Stimulated activated CD8-positive, alpha-beta memory T cell treated with anti-CD3 and anti-CD28 coated beads, Interleukin-4, amount 100 ng/mL, for 24 hours (primary cell): ENCODE measurements around the gene CAMKMT.
"Not testable (repeated sequence)": the region's sequence is repeated elsewhere in the genome, so short reads cannot be mapped to it uniquely, and the experiment has no call there.

Experiments
- DNase-seq: peaks from one replicate; pipeline ENCODE4 v3.0.0-alpha.2; 2020; ENCODE audit warnings: low read depth

The CAMKMT gene

DNA sequence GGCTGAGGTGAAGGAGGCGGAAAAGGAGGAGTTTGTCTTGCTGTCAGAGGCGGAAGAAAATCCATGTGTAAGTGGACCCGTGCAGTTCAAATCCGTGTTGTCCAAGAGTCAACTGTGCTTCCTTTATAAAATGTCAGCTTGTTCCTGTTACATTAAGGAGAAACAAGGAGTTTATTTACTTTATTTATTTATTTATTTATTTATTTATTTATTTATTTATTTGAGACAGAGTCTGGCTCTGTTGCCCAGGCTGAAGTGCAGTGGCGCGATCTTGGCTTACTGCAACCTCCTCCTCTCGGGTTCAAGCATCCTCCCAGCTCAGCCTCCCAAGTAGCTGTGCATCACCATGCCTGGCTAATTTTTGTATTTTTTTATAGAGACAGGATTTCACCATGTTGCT is 143.9 kb downstream of the CAMKMT start:
- DNase-seq: not testable (repeated sequence)

DNA sequence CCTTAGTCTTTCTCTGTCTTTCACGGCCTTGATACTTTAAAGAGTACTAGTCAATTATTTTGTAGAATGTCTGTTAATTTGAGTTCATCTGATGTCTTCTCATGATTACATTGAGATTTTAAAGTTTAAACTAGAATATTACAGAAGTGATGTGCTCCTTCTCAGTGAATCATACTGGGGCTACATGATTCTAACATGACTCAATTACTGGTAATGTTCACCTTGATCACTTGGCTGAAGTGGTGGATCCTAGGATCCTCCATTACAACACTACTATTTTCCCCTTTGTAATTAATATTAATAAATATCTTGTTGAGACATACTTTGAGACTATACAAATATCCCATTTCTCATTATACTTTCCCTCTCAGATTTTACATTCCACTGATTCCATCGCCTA is 148.5 kb downstream of the CAMKMT start:
- no peak for DNase-seq

DNA sequence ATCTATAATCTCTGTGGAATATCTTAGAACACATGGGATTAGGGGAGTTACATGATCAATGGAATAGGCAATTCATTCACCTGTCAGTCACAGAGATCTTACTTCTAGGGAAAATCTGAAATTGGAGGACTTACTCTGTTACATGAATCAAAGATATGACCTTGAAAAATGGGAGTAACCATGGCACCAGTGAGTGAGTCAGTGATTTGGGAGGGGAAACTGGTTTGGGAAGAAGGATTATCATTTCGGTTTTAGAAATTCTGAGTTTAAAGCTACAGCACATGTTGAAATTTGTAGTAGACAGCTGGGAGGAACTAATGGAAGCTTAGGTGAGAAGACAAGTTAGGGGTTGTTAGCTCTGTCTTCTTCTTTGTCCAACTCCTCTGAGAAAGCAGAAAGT is 153.7 kb downstream of the CAMKMT start:
- DNase-seq: no peak

DNA sequence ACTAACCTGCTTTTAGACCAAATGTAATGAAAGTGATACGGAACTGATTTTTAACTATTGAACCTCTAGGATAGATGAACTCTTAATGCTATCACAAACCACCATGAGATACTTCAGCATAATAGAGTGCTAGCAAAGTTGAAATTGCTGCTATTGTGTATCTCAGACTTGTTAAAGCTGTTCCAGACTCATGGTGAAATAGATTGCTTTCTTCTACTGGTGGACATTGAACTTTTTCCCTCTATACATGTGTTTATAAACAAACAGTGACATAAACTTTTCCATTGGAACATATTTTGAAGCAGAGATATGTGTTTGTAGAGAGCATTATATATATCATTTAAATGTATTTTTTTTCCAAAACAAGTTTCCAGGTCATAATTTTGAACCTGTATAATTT is 157.3 kb downstream of the CAMKMT start:
- DNase-seq: no peak

DNA sequence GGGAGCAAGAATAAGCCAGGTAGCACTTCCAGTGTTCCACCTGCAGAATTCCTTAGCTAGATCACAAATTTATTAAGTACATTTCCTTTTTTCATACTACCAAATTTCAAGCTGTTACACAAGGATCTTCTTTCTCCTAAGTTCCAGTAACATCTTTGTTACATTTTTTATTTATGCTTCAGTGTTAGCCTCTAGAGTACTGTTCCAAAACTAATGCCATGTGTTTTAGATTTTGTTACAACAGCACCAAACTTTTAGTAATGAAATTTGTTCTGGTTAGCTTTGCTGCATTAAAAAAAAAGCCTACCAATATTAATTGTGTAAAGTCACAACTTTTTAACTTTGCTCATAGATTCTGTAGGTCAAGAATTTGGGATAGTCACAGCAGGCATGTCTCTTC is 161.1 kb downstream of the CAMKMT start:
- no peak for DNase-seq

DNA sequence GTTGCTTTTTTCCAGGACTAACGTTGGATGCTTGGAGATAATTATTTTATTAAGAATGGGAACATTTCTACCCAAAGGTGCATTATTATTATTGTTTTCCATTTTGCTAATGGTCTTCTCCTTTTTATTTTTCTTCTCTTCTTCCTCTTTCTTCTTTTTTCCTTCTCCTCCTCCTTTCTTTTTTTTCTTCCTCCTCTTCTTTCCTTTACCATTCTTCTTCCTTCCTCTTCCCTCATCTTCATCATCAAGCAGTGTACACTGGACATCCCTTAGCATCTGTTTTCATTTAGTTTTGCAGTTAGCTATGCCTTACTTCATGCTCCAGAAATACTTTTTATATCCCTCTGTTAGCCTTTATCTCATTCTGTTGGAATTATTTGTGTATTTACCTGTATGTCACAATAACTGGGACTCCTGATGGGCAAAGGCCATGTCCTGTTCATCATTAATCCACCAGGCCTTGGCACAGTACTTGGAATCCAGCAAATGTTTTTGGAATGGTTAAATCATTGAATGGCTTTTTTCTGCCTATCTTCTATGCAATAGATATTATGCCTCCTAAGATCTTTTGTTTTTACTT is 162.7 kb downstream of the CAMKMT start:
- no peak for DNase-seq

DNA sequence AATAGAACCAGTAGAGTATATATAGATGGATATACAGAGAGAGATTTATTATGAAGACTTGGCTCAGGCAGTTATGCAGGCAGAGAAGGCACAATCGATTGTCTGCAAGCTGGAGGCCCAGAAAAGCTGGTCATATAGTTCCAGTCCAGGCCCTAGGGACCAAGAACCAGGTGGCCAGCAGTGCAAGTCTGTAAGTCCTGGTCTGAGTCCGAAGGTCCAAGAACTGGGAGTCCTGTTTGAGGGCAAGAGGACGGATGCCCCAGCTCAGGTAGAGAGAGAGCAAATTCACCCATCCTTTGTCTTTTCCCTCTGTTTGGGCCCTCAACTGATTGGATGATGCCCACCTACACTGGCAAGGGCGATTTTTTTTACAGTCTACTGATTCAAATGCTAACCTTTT is 164.6 kb downstream of the CAMKMT start:
- DNase-seq: no peak

DNA sequence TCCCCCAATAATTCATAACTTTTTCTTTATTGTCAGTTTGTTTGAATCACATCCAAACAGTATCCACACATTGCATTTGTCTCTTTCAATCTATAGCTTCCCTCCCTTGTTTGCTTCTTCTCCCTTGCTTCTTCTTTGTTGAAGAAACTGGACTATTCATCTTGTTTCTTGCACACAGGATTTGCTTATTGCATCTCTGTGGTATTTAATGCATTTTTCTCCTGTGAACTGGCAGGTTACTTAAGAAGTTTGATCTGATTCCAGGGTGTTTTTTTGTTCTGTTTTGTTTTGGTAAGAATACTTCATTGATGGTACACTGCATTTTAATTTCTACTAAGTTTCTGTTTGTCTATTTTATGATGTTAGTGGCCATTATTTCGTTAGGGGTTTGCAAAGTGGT is 166.8 kb downstream of the CAMKMT start:
- DNase-seq: no peak

DNA sequence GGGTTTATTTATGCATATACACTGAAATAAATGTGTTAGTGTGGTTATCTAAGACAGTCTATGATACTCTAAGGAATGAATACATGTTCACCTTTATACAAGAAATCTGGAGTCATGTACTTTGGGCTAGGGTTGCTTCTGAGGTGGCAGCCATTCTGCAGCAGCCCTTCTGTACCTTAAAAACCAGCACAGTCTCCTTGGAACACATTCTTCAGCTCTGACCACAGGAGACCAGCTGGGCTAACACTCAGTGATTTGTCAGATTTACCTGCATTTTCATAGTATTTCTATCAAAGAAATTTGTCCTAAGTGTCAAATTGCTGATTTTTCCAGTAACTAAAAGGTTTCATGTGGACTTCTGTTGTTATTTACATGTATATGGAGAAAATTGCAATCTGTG is 167.7 kb downstream of the CAMKMT start:
- DNase-seq: no peak

DNA sequence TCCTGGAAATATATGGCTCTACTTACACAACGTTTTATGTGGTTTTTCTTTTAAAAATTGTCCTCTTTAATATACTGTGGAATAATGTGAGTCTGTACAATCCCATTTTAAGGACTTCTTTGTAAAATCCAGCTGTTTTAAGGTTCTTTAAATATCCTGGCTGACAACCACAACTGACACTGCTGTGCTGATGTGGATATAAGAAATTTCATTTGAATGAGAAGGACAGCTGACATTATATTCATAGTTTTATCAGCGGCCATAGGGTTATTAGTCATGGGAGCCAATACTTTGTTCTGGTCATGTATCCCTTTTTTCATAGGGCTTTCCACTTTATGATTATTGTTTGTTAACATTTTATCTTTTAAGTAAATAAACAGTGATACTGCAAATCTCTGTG is 169.5 kb downstream of the CAMKMT start:
- DNase-seq: no peak

DNA sequence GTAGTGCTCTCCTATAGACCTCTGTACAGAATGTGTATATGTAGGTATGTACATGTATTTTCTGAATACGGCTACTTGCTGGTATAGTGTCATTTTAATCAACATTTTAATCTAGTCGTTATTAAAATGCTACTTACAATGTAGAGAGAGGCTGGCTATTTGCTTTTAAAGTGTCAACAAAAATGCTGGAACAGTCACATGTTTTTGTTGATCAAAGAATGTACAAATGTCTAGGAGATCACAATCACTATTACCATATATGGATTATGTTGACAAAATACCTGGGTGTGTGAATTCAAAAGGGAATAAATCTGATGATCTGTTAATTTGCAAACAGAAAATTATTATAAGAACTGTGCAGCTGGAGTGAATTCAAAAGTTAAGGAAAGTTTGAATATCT is 170.3 kb downstream of the CAMKMT start:
- no peak for DNase-seq

DNA sequence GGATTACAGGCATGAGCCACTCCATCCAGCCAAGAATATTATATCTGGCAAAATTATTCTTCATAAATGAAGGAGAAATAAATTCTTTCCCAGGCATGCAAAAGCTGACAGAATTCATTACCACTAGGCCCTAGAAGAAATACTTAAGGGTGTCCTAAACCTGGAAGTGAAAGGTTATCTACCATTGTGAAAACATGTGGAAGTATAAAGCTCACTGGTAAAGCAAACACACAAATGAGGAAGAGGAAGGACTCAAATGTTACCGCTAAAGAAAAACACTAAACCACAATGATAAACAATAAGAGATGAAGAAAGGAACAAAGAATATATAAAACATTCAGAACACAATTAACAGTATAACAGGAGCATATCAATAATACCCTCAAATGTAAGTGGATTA is 171.8 kb downstream of the CAMKMT start:
- no peak for DNase-seq

DNA sequence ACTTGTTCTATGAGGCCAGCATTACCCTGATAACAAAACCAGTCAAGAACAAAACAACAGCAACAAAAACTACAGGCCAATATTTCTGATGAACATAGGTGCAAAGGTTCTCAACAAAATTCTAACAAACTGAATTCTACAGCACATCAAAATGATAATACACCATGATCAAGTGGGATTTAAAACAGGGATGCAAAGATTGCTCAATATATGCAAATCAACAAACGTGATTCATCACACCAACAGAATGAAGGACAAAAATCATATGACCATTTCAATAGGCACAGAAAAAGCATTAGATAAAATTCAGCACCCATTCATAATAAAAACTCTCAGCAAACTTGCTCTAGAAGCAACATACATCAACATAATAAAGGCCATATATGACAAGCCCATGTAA is 173.6 kb downstream of the CAMKMT start:
- no peak for DNase-seq

DNA sequence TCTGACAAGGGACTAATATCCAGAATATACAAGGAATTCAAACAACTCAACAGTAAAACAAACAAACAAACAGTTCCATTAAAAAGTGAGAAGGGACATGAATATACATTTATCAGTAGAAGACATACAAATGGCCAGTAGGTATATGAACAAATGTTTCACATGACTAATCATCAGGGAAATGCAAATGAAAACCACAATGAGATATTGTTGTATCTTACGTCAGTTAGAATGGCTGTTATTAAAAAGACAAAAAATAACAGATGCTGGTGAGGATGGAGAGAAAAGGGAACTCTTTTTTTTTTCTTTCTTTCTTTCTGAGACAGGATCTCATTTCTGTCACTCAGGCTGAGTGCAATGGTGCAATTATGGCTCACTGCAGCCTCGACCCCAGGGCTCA is 175.5 kb downstream of the CAMKMT start:
- no peak for DNase-seq

DNA sequence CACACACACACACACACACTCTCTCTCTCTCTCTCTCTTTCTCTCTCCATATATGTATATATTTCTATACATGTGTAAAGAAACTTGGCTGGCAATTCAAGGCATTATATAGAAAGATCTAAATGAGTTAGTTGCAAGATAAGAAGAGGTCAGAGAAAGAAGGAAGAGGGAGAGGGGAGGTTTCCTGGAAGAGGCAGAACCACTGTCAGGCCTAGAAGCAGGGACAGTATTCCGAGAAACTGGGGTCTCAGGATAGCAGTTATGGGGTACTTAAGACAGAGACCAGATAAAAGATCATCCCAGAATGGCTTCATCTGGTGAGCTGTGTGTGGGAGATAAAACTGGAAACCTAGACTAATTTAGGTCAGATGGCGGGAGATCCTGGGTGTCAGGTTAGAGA is 180.8 kb downstream of the CAMKMT start:
- DNase-seq: no peak

DNA sequence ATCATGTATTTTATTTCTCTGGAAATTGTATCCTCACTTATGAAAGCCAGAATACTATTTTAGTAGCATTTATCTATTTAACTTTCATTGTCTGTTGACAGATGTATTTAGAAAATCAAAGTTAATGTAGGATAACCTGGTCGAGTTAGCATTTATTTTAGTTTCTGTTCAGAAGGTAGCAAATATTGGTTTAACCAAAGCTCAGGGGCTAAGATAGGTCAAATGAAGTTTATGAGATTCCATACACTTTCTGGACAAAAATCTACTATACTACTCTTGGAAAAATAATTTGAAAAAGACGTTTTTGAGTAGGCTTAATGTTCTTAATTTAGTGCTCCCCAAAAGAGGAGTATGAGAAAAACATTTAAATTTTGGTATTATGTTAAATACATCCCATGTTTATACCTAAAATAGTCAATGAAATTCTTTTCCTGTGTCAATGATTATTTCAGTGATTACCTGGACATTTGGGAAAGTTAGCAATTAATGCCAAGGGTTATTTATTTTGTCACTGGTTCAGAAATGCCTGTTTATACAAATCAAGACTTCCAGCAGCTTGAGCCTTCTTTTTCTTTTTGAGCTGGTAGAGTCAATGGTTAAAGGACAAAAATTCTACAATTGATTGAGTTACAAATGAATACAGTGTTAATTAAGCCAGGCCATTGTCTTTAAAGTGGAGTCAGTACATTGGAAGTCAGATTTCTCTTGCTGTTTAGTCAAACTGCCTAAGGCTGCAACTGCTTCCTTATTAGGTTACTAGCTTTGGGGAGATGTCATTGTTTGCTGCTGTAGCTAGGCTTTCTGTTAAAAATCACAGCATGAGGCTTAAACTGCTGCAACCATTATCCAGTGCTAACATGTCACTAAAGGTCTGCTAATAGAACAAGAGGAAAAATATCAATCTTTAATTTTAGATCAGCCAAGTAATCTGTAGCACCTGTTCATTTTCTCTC is 182.3 kb downstream of the CAMKMT start:
- DNase-seq: no peak

DNA sequence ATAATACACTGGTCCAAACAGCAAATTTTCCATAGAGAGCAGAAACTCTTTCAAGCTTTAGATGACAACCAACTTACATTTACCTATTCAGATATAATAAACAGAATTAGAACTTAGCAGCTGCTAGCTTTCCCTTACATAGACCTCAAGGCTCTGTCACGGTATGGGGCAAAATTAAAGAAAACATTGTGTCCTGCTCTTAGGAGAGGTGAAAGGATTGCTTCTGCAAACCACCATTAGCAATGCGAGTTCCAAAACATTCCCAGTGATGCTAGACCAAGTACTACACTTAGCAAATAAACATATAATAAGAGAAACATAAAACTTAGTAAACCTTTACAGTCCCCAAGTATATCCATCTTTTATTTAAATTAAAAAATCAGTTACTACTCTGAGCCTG is 183.3 kb downstream of the CAMKMT start:
- no peak for DNase-seq

DNA sequence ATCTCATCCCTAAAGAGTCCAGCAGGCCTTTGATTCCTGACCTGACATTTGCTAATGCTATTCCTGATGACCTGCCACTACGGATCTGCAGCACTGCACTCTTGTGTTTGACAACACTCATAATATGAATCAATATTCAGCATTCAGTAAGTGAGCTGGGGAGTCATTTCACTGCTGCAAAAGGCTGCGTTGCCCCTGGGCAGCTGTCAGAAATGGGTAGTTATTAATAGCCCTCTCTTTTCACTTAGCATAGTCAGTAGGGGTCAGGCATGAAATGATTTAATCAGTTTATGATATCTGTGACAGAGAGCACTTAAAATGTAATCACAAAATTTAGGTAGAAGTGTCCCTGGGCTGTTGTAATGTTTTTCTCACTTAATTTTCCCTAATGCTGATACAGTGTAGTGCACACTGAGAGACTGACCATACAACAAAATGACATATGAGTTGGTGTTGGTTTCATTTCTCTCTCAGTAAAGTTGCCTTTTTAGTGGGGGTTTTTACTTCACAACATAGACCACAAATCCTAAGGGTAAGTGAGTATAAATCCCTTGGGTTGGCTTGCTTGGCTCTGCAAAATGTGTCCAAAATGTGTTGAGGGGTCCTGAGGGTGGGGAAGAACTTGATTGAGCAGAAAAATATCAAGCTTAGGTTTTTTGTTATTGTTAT is 184.8 kb downstream of the CAMKMT start:
- no peak for DNase-seq

DNA sequence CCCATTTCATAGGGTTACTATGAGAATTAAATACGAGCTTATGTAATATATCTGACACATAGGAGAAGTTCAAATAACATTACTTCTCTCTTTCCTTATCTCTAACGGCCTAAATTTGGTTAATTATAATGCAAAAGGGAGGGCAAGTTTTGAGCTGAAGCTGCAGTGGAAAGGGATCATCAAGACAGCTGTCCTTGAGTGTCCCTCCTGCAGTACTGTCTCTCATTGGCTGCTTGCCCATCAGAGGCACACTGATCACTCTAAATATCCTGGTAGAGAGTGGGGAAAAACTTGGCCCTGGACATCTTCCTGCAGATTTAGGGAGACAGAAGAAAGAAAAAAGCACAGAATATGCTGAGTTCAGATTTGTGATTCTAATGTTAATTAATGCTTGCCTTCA is 186.0 kb downstream of the CAMKMT start:
- no peak for DNase-seq

DNA sequence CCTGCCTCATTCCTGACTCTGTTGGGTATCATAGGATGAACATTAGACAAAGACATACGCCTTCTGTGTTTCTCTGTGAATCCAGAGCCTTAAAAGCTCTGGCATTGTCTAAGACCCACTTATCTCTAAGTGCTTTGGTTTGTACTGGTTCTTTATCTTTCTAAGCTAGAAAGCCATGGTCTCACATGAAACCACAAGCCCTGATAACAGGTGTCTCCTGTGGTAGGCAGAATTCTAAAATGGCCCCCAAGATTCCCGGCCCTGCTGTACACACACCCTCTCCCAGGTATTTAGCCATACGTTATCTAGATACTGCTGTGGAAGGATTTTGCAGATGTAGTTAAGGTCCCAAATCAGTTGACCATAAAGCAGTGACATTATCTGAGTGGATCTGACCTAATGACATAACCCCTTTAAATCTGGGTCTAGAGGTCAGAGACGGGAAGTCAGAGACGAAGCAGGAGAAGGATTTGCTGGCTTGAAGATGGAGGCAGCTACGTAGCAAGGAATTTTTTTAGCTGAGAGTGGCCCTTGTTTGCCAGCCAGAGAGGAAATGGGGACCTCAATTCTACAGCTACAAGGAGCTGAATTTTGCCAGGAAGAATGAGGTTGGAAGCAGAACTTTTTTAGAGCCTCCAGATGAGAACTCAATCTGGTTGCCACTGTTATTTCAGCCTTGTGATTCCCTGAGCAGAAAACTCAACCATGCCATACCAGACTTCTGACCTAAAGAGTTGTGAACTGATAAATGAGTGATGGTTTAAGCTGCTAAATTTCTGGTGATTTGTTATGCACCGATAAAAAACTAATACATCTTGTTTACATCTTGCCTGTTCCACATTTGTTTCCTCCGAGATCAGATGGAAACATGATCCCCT is 186.7 kb downstream of the CAMKMT start:
- DNase-seq: no peak

DNA sequence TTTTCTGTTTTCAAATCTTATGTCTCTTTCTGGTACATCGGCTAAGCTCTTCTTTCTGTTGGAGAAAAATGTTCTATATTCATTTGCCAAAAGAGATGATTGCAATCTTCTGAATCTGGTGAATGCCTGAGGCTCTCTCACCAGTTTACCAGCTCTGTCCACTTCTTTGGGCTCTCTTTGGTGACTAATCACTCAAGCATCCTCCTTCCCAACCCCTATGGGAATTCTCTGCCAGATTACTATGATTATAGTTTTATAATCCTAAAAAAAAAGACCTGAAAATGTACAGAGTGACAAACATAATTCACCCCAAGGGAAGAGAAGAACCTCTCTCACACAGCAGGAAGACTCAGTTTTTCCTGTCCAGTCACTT is 187.3 kb downstream of the CAMKMT start:
- no peak for DNase-seq

DNA sequence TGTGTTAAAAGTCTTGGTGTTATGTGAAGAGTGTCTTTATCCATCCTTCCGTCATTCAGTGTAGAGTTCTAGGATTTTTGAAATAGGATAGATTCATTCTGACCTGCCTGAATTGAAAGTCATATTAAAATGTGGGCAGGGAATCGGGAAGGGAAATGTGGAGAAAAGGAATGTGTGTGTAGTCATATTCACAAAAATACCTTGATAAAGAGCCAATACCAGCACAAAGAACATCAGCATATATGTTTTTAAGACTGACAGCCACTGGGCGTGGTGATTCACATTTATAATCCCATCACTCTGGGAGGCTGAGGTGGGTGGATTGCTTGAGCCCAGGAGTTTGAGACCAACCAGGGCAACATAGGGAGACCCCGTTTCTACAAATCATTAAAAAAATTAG is 188.1 kb downstream of the CAMKMT start:
- DNase-seq: no peak
